A673 (cell line): ENCODE measurements around the gene PEPD.
"Not testable (repeated sequence)": the region's sequence is repeated elsewhere in the genome, so short reads cannot be mapped to it uniquely, and the experiment has no call there.

Experiments
- EZH2 ChIP-seq: fragments of 200-600 bp; sonication (generic); IDR thresholded peaks from 2 replicates; pipeline ENCODE4 v1.6.1; 2017; ENCODE audit warnings: borderline replicate concordance, low read depth, mild to moderate bottlenecking, mixed read lengths, antibody characterized with exemption, low read length; ENCODE audit not compliant: poor library complexity, severe bottlenecking
- TF ChIP-seq, protein P1 (sequence below): fragments of 300-800, 200-600 bp; sonication (generic); conservative IDR thresholded peaks from 2 replicates; pipeline ENCODE4 v1.5.1; 2017; ENCODE audit warnings: low read depth, mild to moderate bottlenecking, antibody characterized with exemption, low read length, moderate library complexity, mixed read lengths

DNA sequence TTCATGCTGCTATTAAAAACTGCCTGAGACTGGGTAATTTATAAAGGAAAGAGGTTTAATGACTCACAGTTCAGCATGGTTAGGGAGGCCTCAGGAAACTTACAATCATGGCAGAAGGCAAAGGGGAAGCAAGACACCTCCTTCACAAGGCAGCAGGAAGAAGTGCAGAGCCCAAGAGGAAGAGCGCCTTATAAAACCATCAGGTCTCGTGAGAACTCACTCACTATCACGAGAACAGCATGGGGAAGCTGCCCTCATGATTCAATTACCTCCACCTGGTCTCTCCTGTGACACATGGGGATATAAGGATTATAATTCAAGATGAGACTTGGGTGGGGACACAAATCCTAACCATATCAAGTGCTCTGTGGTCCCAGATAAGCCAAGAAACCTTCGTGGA lies 34.1 kb upstream of the PEPD start:
- TF ChIP-seq, protein P1, sequence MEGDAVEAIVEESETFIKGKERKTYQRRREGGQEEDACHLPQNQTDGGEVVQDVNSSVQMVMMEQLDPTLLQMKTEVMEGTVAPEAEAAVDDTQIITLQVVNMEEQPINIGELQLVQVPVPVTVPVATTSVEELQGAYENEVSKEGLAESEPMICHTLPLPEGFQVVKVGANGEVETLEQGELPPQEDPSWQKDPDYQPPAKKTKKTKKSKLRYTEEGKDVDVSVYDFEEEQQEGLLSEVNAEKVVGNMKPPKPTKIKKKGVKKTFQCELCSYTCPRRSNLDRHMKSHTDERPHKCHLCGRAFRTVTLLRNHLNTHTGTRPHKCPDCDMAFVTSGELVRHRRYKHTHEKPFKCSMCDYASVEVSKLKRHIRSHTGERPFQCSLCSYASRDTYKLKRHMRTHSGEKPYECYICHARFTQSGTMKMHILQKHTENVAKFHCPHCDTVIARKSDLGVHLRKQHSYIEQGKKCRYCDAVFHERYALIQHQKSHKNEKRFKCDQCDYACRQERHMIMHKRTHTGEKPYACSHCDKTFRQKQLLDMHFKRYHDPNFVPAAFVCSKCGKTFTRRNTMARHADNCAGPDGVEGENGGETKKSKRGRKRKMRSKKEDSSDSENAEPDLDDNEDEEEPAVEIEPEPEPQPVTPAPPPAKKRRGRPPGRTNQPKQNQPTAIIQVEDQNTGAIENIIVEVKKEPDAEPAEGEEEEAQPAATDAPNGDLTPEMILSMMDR = not testable (repeated sequence)
- TF ChIP-seq EZH2 = not testable (repeated sequence)
